Right ventricle myocardium inferior (tissue), 1 donor: ENCODE measurements around the gene NANOS2. TPM values are rescaled to one million over a fixed set of nuclear protein-coding genes. Genes with fewer than 3 reads are reported as not detected.
"Not testable (repeated sequence)": the region's sequence is repeated elsewhere in the genome, so short reads cannot be mapped to it uniquely, and the experiment has no call there.

Experiments
- ATAC-seq: fragments of 200-7000 bp; cut with Tn5 transposase; one replicate; pipeline ENCODE4 v1.9.1; 2020; ENCODE audit warnings: mild to moderate bottlenecking, moderate library complexity
- DNase-seq: peaks from one replicate; pipeline ENCODE4 v3.0.0; 2021; ENCODE audit errors: missing footprints
- intact Hi-C: fragments of 100-400 bp; cut with DNase I; formaldehyde crosslinking; loops from one replicate; pipeline ENCODE4 v1.11.0; 2022
- total RNA-seq: library from RNA; stranded (reverse); fragmentation: NEBNext Ultra II Directional; extraction: Animal tissue kit (Norgen Biotek cat#: 25700); gene quantifications from one replicate; pipeline ENCODE4 v1.2.1, GENCODE V29; 2021
- donor health status: DM: no; HTN: yes; CAD: no; lungs with severe emphysema.

The NANOS2 gene
- total RNA-seq, 1 donor from 2014 or later: not detected

- intact Hi-C loops: loop anchor here (10.0 kb wide), 1 partner anchor 113 kb away; no protein-coding TSS in a partner anchor
- ATAC-seq (no peak), DNase-seq (peak; percentile 85)
Observed at GRCh38 chr19:45901432-45901911, 13.1 kb downstream of the NANOS2 start.

- DNase-seq: no peak
- ATAC-seq: no peak
- intact Hi-C loops: loop anchor here (10.0 kb wide), 1 partner anchor 114 kb away; no protein-coding TSS in a partner anchor
Observed at GRCh38 chr19:45900738-45901431, 13.7 kb downstream of the NANOS2 start.

DNA sequence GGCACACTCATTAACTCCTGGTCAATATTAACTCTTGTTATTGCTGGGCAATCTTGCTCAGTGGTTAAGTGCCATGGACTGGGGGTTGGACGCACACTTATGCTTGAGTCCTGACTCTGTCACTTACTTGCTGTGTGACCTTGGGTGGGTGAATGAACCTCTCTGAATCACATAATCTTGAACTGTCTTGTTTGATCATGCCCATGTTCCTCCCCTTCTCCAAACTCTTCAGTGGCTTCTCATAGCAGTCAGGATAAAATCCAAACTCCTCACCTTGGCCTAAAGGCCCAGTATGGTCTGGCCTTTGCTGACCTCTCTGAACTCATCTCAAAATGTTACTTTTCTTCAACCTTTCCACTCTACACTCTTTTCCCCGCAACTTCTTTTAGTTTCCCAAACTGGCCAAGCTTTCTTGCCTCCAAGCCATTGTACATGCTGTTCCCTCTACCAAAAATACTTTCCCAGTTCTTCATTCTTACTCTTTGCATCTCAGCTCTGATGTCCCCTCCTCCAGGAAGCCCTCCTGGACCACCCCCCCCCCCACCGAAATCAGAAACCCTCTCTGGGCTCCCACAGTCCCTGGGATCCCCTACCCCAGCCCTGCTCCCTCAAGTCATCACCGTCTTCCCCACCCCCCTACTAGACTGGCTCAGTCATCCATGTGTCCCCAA, 14.5 kb downstream of the NANOS2 start:
- no peak for DNase-seq
- no peak for ATAC-seq
- intact Hi-C loops: loop anchor here (10.0 kb wide), 1 partner anchor 115 kb away; no protein-coding TSS in a partner anchor

DNA sequence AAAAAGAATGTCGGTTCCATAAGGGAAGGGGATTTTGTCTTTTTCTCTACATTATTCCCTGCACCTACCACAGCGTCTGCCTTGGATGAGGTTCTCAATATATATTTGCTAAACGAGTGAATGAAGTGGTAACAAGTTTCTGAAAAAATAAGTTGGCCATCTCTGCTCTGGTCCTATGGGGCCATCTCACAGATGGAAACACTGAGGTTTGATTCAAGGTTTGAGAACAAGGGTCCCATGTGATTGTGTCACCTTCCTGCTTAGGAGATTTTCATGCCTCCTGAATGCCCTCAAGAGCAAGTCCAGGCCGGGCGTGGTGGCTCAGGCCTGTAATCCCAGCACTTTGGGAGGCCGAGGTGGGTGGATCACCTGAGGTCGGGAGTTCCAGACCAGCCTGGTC, 15.3 kb downstream of the NANOS2 start:
- DNase-seq (no peak), ATAC-seq (no peak)
- intact Hi-C loops: no loop called here

GRCh38 chr19:45897261-45897812, 17.2 kb downstream of the NANOS2 start:
- ATAC-seq (no peak), DNase-seq (no peak)
- intact Hi-C loops: no loop called here

DNA sequence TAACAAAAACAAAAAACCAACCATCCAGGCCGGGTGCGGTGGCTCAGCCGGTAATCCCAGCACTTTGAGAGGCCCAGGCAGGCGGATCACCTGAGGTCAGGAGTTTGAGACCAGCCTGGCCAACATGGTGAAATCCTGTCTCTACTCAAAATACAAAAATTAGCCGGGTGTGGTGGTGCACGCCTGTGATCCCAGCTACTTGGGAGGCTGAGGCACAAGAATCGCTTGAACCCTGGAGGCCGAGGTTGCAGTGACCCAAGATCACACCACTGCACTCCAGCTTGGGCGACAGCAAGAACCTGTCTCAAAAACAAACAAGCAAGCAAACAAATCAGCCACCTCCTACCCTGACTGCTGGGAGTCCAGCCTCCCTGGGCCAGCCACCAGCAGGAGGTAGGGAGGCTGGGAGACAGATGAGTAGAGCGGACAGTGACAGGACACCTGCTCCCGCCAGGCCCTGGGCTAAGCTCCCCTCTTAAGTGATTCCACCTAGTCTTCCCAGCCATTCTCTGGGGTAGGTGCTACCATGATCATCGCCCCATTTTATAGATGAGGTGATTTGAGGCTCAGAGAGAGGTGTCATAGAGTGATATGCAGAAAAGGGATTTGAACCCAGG, 18.5 kb downstream of the NANOS2 start:
- intact Hi-C loops: not testable (repeated sequence)

DNA sequence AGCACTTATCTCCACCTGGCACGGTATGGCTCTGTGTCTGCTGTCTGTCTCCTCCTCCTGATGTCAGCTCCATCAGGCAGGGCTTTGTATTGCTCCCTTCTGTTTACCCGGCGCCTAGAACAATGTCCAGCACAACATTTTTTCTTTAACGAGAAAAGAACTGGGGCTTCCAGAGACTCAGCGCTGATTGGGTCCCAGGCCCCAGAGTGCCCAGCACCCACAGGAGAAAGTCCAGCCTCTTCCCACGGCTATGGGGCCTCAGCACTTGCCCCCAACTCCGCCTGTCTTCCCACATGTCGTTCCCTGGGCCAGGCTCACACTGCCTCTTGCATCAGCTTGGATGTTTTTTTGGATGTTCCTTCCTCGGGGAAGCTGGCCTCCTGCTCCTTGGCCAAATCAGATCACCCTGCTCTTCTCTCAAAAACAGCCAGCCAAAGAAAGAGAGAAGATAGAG, 19.0 kb downstream of the NANOS2 start:
- DNase-seq (no peak), ATAC-seq (no peak)
- intact Hi-C loops: no loop called here

More for the DNA sequence above, 18.5 kb downstream of the NANOS2 start:
- not testable (repeated sequence) for DNase-seq, ATAC-seq

DNA sequence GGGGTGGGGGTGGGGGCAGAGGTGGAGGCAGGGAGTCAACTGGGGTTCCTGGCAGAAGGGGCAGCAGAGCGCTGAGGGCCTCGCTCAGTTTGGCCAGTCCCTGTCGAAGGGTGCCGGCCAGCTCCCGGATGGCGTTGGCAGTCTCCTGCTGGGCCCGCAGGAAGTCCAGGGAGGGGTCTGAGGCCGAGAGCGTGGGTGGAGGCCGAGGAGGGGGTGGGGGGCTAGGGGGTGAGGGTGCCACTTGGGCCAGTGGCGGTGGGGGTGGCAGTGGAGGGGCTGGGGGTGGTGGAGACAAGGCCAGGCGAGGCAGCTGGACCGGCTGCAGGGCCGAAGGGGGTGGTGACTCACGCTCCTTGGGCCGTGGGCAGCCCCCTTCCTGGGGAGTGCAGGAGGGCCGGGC, 23.7 kb downstream of the NANOS2 start:
- no peak for ATAC-seq
- DNase-seq: no peak
- intact Hi-C loops: no loop called here

GRCh38 chr19:45889210-45889885, 25.2 kb downstream of the NANOS2 start:
- intact Hi-C loops: loop anchor here (5.0 kb wide), 1 partner anchor 72 kb away; the partner anchor contains the start of gene RSPH6A
- DNase-seq: no peak
- no peak for ATAC-seq

DNA sequence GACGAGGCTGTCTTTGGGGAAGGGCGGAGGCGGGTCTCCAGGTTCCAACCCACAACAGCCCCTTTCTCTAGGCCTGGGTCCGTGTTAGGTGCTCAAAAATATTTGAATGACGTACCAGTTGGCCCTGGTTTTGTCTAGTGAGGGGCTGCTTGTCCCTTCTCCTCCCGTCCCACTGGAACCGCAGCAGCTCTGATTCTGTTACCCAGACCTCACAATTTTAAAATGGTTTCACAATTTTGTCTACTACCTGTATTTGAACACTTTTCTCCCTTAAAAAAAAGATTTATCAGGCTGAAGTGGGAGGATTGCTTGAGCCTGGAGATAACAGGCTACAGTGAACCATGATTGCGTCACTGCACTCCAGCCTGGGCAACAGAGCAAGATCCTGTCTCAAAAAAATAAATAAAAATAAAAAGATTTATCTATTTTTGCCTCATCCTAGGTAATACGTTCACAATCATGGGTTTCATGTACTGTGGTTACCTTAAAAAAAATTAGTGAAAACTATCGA, 27.3 kb downstream of the NANOS2 start:
- ATAC-seq (no peak), DNase-seq (no peak)
- intact Hi-C loops: loop anchor here (2.0 to 5.0 kb wide), 2 partner anchors 24 to 70 kb away; partner anchors contain the start of genes RSPH6A and SYMPK

DNA sequence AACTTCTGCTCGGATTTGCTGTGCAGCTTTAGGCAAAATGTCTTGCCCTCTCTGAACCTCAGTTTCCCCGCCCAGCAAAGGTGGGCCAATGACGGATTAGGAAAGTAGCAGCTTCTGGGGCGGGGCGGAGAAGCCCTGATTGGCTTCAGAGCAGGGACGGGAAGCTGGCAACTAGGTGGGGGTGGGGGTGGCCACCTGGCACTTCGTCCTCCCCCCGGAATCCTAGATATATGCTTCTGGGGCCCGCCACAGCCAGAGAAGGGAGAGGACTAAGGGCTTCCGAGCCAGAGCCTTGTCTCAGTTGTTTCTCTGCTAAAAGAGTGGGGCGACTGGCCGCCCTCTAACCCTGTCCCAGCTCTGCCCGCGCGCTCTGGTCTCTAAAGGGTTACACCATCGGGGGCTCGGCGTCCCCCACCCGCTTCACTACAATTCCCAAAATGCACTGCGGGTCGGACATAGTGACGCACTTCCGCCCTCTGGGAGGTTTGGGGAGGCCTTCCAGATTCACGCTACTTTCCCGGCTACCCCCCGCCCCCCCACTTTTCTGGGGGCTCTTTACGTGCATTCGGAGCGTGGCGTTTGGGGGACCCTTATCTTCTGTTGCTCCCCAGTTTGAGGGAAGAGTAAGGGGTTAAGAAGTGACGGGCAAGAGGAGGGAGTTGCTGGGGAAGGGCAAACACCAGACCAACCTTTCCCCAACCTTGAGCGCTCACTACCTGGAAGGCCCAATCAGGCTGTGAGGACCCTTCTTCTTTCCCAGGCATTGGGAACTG, 28.0 kb downstream of the NANOS2 start:
- ATAC-seq (peak; percentile 92), DNase-seq (peak; percentile 95)
- intact Hi-C loops: loop anchor here (1.0 to 5.0 kb wide), 3 partner anchors 24 to 109 kb away; partner anchors contain the start of genes CCDC61, RSPH6A and SYMPK

DNA sequence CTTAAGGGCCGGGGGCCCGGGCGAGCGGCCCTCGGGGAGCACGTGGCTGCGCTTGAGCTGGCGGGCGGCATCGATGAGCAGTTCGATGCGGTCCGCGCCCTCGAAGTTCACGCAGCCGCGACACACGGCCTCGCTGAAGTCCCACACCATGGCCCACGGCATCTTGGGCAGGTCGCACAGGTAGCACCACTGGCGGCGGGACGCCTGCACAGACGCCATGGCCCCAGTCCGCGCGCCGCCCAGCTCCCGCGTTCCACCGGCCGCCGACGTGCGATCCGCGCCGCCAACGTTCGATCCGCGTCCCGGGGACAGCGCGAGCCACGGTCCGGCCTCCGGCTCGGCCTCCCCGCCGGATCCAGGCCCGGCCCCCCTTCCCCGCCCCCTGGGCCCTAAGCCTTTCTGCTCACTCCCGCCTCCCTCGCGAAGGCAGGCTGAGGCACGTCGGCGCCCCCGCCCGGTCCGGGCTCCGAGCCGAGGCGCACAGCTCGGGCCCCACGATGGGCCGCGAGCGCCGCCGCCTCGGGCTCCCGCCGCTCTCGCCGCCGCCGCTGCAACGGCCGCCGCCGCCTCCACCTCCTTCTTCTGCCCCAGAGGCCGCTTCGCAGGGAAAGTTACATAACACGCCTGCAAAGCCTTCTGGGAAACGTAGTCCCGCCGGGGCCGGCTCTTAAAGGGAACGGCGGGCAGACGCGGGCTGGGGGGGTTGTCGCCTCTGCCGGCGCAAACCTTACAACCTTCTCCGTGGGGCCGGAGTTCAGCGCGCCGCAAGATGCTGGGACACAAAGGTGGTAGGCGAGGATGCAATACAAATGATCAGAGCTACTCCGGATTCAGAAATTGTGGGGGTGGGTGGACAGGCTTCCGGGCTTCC, 28.8 kb downstream of the NANOS2 start, which contains the start of gene IRF2BP1:
Gene IRF2BP1 (minus strand): TSS at position 586 of the 871 bp plus-strand sequence. CDS start 367 bp downstream, at position 219.
- peak; percentile 98 for DNase-seq
- ATAC-seq: peak; percentile 85
- intact Hi-C loops: loop anchor here (1.0 to 5.0 kb wide), 3 partner anchors 23 to 110 kb away; partner anchors contain the start of genes CCDC61, RSPH6A and SYMPK

DNA sequence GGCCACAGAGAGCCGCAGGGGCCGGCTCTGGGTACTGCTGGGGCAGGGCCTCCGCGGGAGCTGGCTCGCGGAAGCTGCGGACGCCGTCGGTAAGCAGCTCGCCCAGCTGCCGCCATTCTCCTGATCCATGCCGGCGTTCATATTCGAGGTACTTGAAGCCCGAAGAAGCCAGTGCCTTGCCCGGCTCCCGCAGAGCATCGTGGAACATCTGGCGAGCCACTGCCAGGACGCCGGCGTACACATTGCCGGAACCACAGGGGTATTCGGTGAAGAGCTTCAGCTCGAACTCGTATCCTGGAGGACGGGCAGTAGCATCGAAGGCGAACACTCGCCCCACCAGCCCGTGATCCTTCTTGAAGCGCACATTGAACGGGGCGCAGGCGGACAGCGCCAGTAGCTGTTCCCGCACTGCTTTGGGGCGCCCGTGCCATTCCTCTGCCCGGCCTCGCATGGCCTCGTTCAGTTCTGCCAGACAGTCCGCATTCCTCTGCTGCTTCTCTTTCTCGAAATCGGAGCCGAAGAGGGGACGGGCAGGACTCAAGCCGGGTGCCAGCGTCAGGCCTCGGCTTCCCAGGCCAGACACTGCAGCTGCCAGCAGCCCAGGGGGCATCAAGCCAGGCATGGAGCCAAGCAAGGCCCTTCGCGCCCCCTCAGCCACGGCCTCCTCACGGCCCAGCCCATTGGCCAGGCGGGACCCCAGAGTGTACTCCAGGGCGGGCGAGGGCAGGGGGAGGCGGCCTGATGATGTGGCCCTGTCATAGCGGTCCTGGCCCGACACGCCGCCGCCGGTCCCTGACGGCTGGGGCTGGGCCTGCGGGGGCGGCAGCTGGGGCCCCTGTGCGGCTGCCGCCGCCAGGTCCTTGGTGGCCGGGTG, 29.7 kb downstream of the NANOS2 start:
- intact Hi-C loops: loop anchor here (5.0 kb wide), 1 partner anchor 68 kb away; the partner anchor contains the start of gene RSPH6A
- ATAC-seq: no peak
- DNase-seq: no peak

GRCh38 chr19:45883881-45884681, 30.5 kb downstream of the NANOS2 start:
- ATAC-seq (no peak), DNase-seq (no peak)
- intact Hi-C loops: no loop called here

GRCh38 chr19:45883586-45883880, 31.0 kb downstream of the NANOS2 start:
- ATAC-seq: no peak
- intact Hi-C loops: no loop called here
- DNase-seq: no peak
